GM12878 (cell line): ENCODE results near the gene ANAPC2. TPM values are rescaled to one million over a fixed set of nuclear protein-coding genes. Genes with fewer than 3 reads are reported as not detected.

Experiments
- ATAC-seq: fragments of 200-7000 bp; cut with Tn5 transposase; 3 replicates; pipeline ENCODE4 v1.9.1; 2020; ENCODE audit warnings: mild to moderate bottlenecking, moderate library complexity
- BruUV-seq: library from RNA; stranded (reverse); fragments of 400-500 nt; replicated peaks from 2 replicates; lab custom pipeline; 2021; lab: Mats Ljungman, UMichigan
- CTCF ChIA-PET: fragments of 300-600 bp; sonication (Branson Sonifier 250); formaldehyde crosslinking; extraction: SDS; loops from one replicate; lab custom pipeline; 2021; ENCODE audit warnings: inconsistent platforms; lab: Yijun Ruan, JAX
- POLR2A ChIA-PET: fragments of 350-600 bp; formaldehyde crosslinking; extraction: SDS; loops from one replicate; lab custom pipeline; 2021; ENCODE audit warnings: inconsistent platforms; lab: Charles Lee
- RAD21 ChIA-PET: fragments of 300-600 bp; sonication (Branson Sonifier 250); formaldehyde crosslinking; loops from one replicate; lab custom pipeline; 2023; ENCODE audit warnings: antibody characterized with exemption; ENCODE audit not compliant: unreplicated experiment; lab: Charles Lee
- SMC1A ChIA-PET: fragments of 300-600 bp; sonication (Branson Sonifier 250); formaldehyde crosslinking; loops from one replicate; lab custom pipeline; 2023; ENCODE audit not compliant: unreplicated experiment, uncharacterized antibody; lab: Charles Lee
- DNase-seq: peaks from one replicate; pipeline ENCODE4 v3.0.0-alpha.2; 2011; ENCODE audit warnings: low read depth, low spot score
- FAIRE-seq: peaks from 3 replicates; lab custom pipeline; 2011; peaks lifted over from hg19 to GRCh38; lab: Jason Lieb, UNC
- H2AFZ ChIP-seq: 2 replicates; pipeline ENCODE4 v1.6.0; 2011; ENCODE audit warnings: low read depth, low read length, control low read depth; ENCODE audit not compliant: control insufficient read depth
- H3K27ac ChIP-seq: 2 replicates; pipeline ENCODE4 v1.5.1; 2011; ENCODE audit warnings: control low read depth; ENCODE audit not compliant: control insufficient read depth, insufficient read depth
- H3K27me3 ChIP-seq, 2 experiments: replicated peaks in 1 of 2; 2 replicates each; pipeline versions ENCODE4 v1.6.0 to v1.6.1; 2011; ENCODE audit warnings: low read length in 1 of 2; ENCODE audit not compliant: control insufficient read depth in 2 of 2, insufficient read depth in 2 of 2
- H3K36me3 ChIP-seq, 2 experiments: 2 replicates each; pipeline ENCODE4 v1.5.1; 2011; ENCODE audit warnings: low read length in 1 of 2; ENCODE audit not compliant: control insufficient read depth in 2 of 2, insufficient read depth in 2 of 2
- H3K4me1 ChIP-seq: 2 replicates; pipeline ENCODE4 v1.6.1; 2011; ENCODE audit warnings: mild to moderate bottlenecking, low read length, moderate library complexity, mixed read lengths; ENCODE audit not compliant: control insufficient read depth, insufficient read depth
- H3K4me2 ChIP-seq: 2 replicates; pipeline ENCODE4 v1.6.0; 2011; ENCODE audit warnings: control low read depth; ENCODE audit not compliant: control insufficient read depth, insufficient read depth
- H3K4me3 ChIP-seq: fragments of 200-600 bp; sonication (generic); 2 replicates; pipeline ENCODE4 v1.5.1; 2016
- H3K79me2 ChIP-seq: 2 replicates; pipeline ENCODE4 v1.6.0; 2011; ENCODE audit warnings: low read length; ENCODE audit not compliant: control insufficient read depth, insufficient read depth
- H3K9ac ChIP-seq: 2 replicates; pipeline ENCODE4 v1.8.0; 2011; ENCODE audit warnings: low read length, control low read depth, mixed read lengths; ENCODE audit not compliant: control insufficient read depth, insufficient read depth
- H3K9me3 ChIP-seq: replicated peaks from 3 replicates; pipeline ENCODE4 v1.5.1; 2011; ENCODE audit warnings: mild to moderate bottlenecking, low read length; ENCODE audit not compliant: control insufficient read depth, insufficient read depth
- H4K20me1 ChIP-seq: 2 replicates; pipeline ENCODE4 v1.6.0; 2011; ENCODE audit not compliant: control insufficient read depth, insufficient read depth
- ATF3 ChIP-seq: IDR thresholded peaks from 2 replicates; pipeline ENCODE4 v1.6.1; 2011; ENCODE audit warnings: low read depth, mild to moderate bottlenecking, low read length, moderate library complexity, borderline replicate concordance; ENCODE audit errors: extremely low read depth
- BACH1 ChIP-seq: fragments of 450-650 bp; IDR thresholded peaks from 2 replicates; pipeline ENCODE4 v1.6.1; 2017; ENCODE audit warnings: mild to moderate bottlenecking, borderline replicate concordance
- DPF2 ChIP-seq: fragments of 450-650 bp; IDR thresholded peaks from 2 replicates; pipeline ENCODE4 v1.6.1; 2017; ENCODE audit warnings: mild to moderate bottlenecking
- JUND ChIP-seq: IDR thresholded peaks from 2 replicates; pipeline ENCODE4 v1.6.1; 2012; ENCODE audit warnings: low read depth, mild to moderate bottlenecking, low read length, improper control_type of control experiment, moderate library complexity
- PML ChIP-seq: IDR thresholded peaks from 2 replicates; pipeline ENCODE4 v1.6.1; 2012; ENCODE audit warnings: low read length, inconsistent platforms
- SMAD1 ChIP-seq: fragments of 450-650 bp; IDR thresholded peaks from 2 replicates; pipeline ENCODE4 v1.6.1; 2018; ENCODE audit warnings: mild to moderate bottlenecking, low read depth; ENCODE audit not compliant: partially characterized antibody
- SMARCA5 ChIP-seq: fragments of 450-650 bp; IDR thresholded peaks from 2 replicates; pipeline ENCODE4 v1.6.1; 2017; ENCODE audit warnings: mild to moderate bottlenecking
- USF2 ChIP-seq: IDR thresholded peaks from 2 replicates; pipeline ENCODE4 v1.6.1; 2011; ENCODE audit warnings: low read depth, low read length, improper control_type of control experiment, borderline replicate concordance
- WRNIP1 ChIP-seq: IDR thresholded peaks from 2 replicates; pipeline ENCODE4 v1.6.1; 2011; ENCODE audit warnings: low read depth, low read length, improper control_type of control experiment, borderline replicate concordance
- ZBTB4 ChIP-seq: fragments of 450-650 bp; formaldehyde crosslinking; IDR thresholded peaks from 2 replicates; pipeline ENCODE4 v1.4.0; 2022; ENCODE audit warnings: mild to moderate bottlenecking, moderate library complexity
- WGBS: methylation state at CpG from one replicate; pipeline ENCODE4 v1.1.6; 2016; ENCODE audit warnings: low lambda C conversion rate; ENCODE audit not compliant: insufficient replicate concordance, insufficient coverage; ENCODE audit errors: missing lambda C conversion rate; 5-methylcytosine and 5-hydroxymethylcytosine counted together
- in situ Hi-C: fragments of 300-500 bp; cut with MboI; formaldehyde crosslinking; loops from 9 replicates; pipeline ENCODE4 v1.14.3; 2018; ENCODE audit warnings: mixed read lengths
- intact Hi-C: fragments of 100-400 bp; cut with micrococcal nuclease; formaldehyde crosslinking; loops from one replicate; pipeline ENCODE4 v1.14.2; 2022; ENCODE audit not compliant: unreplicated experiment
- polyA plus RNA-seq, 11 experiments: library from polyadenylated mRNA; depleted of rRNA in 4 of 11; unstranded in 6 of 11; stranded (reverse) in 5 of 11; fragments of >200 nt; fragmentation: Nextera tagmentation in 4 of 11; fragmentation: Illumina TruSeq in 1 of 11; extraction: Ambion mirVana in 4 of 11; extraction: Trizol in 1 of 11; gene quantifications; 1 replicate in 1 of 11; 2 replicates in 10 of 11; pipeline versions ENCODE4 v1.2.1 to v1.2.3, GENCODE V29; 2011 to 2016; ENCODE audit warnings: inconsistent platforms in 2 of 11, missing spikeins in 2 of 11, low read depth in 1 of 11
- total RNA-seq, 4 experiments: library from RNA; depleted of rRNA in 3 of 4; stranded (reverse); fragments of >200 nt in 3 of 4; fragmentation: Illumina TruSeq in 1 of 4; extraction: Trizol in 1 of 4; gene quantifications; 2 replicates each; pipeline versions ENCODE4 v1.2.1 to v1.2.3, GENCODE V29; 2013 to 2021
- TF ChIP-seq, protein P1 (sequence below): IDR thresholded peaks from 2 replicates; pipeline ENCODE4 v1.6.1; 2011; ENCODE audit warnings: mild to moderate bottlenecking, low read depth, low read length, moderate library complexity; ENCODE audit not compliant: insufficient replicate concordance
- TF ChIP-seq, protein P2 (sequence below): fragments of 150-350 bp; IDR thresholded peaks from 2 replicates; pipeline ENCODE4 v1.6.1; 2014; ENCODE audit warnings: mild to moderate bottlenecking, low read depth, low read length

The ANAPC2 gene
- total and polyA plus RNA-seq, 10 of the 15 experiments (the other 5 are each of a cell fraction or from before 2014, with no cell fraction given), result 0.03 to 65.2 (median 20.5) TPM

- RAD21 ChIA-PET, result no interaction called here
- SMC1A ChIA-PET, result no interaction called here
- CTCF ChIA-PET, result no interaction called here
Observed at GRCh38 chr9:137164370-137165249, 23.8 kb downstream of the ANAPC2 start.

More at GRCh38 chr9:137164370-137165249, 23.8 kb downstream of the ANAPC2 start:
- Histone ChIP-seq H3K9me3 (no peaks in the 10 kb centered on the region; the same call in 2 of the 3 replicates), H3K79me2 (no peaks in the 10 kb centered on the region), H3K27me3 (peaks cover 0 to 5% of the 10 kb centered on the region in 2 experiments; a peak in 2 of 4 replicates), H3K9ac (no peak overlapping the region), H4K20me1 (no peaks in the 10 kb centered on the region), H2AFZ (no peak overlapping the region)
- intact Hi-C loops, result no loop called here
- ATAC-seq, result no peak
- no peak for FAIRE-seq
- POLR2A ChIA-PET, result no interaction called here
- no peak for DNase-seq
- TF ChIP-seq BACH1, result no peak
- TF ChIP-seq USF2, result no peak
- no peak for TF ChIP-seq SMAD1
- TF ChIP-seq, protein P1, sequence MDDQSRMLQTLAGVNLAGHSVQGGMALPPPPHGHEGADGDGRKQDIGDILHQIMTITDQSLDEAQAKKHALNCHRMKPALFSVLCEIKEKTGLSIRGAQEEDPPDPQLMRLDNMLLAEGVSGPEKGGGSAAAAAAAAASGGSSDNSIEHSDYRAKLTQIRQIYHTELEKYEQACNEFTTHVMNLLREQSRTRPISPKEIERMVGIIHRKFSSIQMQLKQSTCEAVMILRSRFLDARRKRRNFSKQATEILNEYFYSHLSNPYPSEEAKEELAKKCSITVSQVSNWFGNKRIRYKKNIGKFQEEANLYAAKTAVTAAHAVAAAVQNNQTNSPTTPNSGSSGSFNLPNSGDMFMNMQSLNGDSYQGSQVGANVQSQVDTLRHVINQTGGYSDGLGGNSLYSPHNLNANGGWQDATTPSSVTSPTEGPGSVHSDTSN, result no peak
- TF ChIP-seq SMARCA5, result no peak
- TF ChIP-seq ZBTB4 (CRISPR knock-in tag), result no peak
- TF ChIP-seq, protein P2, sequence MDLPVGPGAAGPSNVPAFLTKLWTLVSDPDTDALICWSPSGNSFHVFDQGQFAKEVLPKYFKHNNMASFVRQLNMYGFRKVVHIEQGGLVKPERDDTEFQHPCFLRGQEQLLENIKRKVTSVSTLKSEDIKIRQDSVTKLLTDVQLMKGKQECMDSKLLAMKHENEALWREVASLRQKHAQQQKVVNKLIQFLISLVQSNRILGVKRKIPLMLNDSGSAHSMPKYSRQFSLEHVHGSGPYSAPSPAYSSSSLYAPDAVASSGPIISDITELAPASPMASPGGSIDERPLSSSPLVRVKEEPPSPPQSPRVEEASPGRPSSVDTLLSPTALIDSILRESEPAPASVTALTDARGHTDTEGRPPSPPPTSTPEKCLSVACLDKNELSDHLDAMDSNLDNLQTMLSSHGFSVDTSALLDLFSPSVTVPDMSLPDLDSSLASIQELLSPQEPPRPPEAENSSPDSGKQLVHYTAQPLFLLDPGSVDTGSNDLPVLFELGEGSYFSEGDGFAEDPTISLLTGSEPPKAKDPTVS, result no peak
- TF ChIP-seq ATF3, result no peak
- no peak for TF ChIP-seq JUND
- TF ChIP-seq WRNIP1, result no peak
- no peak for TF ChIP-seq PML
- TF ChIP-seq DPF2, result no peak
- TF ChIP-seq, all 136 proteins: peak for 0
- H3K4me2 ChIP-seq, result no peak overlapping the region
- WGBS, result 52% methylated on average over 32 of the region's 34 CpGs
- in situ Hi-C loops, result no loop called here
- no peak overlapping the region for H3K27ac ChIP-seq
- H3K4me3 ChIP-seq, result no peak overlapping the region
- no TSS peak for BruUV-seq
- peaks cover 10% of the 10 kb centered on the region for H3K4me1 ChIP-seq
- no peaks in the 10 kb centered on the region for H3K36me3 ChIP-seq
